ENCODE data around the gene PARVB. TPM values are rescaled to one million over a fixed set of nuclear protein-coding genes. Genes with fewer than 3 reads are reported as not detected.

Gene PARVB
- total and polyA plus RNA-seq, 2 of the 8 experiments (the other 6 are each of a cell fraction or from before 2014, with no cell fraction given), result 14.5 to 18.6 TPM

- H2BK5ac ChIP-seq (ENCODE audit: low read depth, low read length), result no peak overlapping the region
- no peak overlapping the region for H3K56ac ChIP-seq (replicated peaks; ENCODE audit: insufficient read length, low read depth, low read length)
- no peaks in the 10 kb centered on the region for H3K36me3 ChIP-seq (ENCODE audit: control insufficient read depth in 2 of 4, insufficient read depth in 4 of 4, low read length in 3 of 4)
- H3K4me1 ChIP-seq (replicated peaks in 1 of 4; ENCODE audit: control insufficient read depth in 3 of 4, insufficient read depth in 4 of 4, low read length in 3 of 4), result peaks cover 5 to 10% (median 7%) of the 10 kb centered on the region in 4 experiments; a peak in 6 of 7 replicates
- ChIA-PET CTCF (ENCODE audit: partially characterized antibody) (interaction anchor here (0.8 to 1.4 kb wide), 2 partner anchors 12 to 110 kb away, joined by 3 read pairs; no protein-coding TSS in a partner anchor), POLR2A (ENCODE audit: partially characterized antibody) (no interaction called here)
- DNase-seq (ENCODE audit: low read depth in 1 of 2, low spot score in 2 of 2) (no peak), FAIRE-seq (no peak)
- H3K18ac ChIP-seq (ENCODE audit: extremely low read depth, low read length), result no peak overlapping the region
- no peak overlapping the region for H2BK15ac ChIP-seq (ENCODE audit: low read length)
- H2BK20ac ChIP-seq (ENCODE audit: low read length), result no peak overlapping the region
- no peaks in the 10 kb centered on the region; a peak in 1 of 7 replicates for H3K27me3 ChIP-seq (replicated peaks in 1 of 4; ENCODE audit: control insufficient read depth in 3 of 4, extremely low read depth in 1 of 4, insufficient read depth in 3 of 4, low read length in 3 of 4)
- no peak overlapping the region for H3K4me3 ChIP-seq (ENCODE audit: extremely low read depth in 1 of 4, insufficient read depth in 2 of 4, low read depth in 3 of 4, low read length in 4 of 4)
- H2BK120ac ChIP-seq (replicated peaks; ENCODE audit: low read depth, low read length), result no peak overlapping the region
- no peak overlapping the region for H2AFZ ChIP-seq (ENCODE audit: low read length)
- no peak overlapping the region for H4K5ac ChIP-seq (ENCODE audit: insufficient read length, low read depth, low read length)
- H3K4ac ChIP-seq (replicated peaks; ENCODE audit: insufficient read length, low read depth, low read length), result no peak overlapping the region
- no peak overlapping the region for H3K9ac ChIP-seq (replicated peaks in 1 of 4; ENCODE audit: extremely low read depth in 1 of 4, low read depth in 3 of 4, low read length in 3 of 4)
- no peak overlapping the region for H2AK5ac ChIP-seq (ENCODE audit: low read depth, low read length)
- H3K14ac ChIP-seq (ENCODE audit: insufficient read length), result no peak overlapping the region
- no peak overlapping the region for H3K27ac ChIP-seq (ENCODE audit: low read depth, low read length)
- no peak overlapping the region for H3K23ac ChIP-seq (ENCODE audit: insufficient read length)
- H3K9me3 ChIP-seq (ENCODE audit: insufficient read depth in 2 of 2, low read depth in 1 of 2, low read length in 1 of 2), result peaks cover 4 to 10% of the 10 kb centered on the region in 2 experiments
- 96% methylated on average over 3 of the region's 3 CpGs; no CpG with 5 or more reads in 1 of the 2 experiments for WGBS, 2 experiments (ENCODE audit: extremely low coverage in 1 of 2, insufficient coverage in 1 of 2, insufficient read length in 1 of 2, insufficient replicate concordance in 2 of 2, low coverage in 1 of 2, low lambda C conversion rate in 2 of 2, missing lambda C conversion rate in 1 of 2)
- H3K4me2 ChIP-seq (ENCODE audit: insufficient read depth in 1 of 2, low read depth in 2 of 2, low read length in 2 of 2), result no peak overlapping the region
- H4K91ac ChIP-seq (replicated peaks; ENCODE audit: insufficient read length, low read length), result no peak overlapping the region
- no peaks in the 10 kb centered on the region for H3K79me2 ChIP-seq (ENCODE audit: control insufficient read depth in 1 of 2, insufficient read depth in 2 of 2, low read length in 2 of 2)
- H4K20me1 ChIP-seq (replicated peaks in 1 of 2; ENCODE audit: control insufficient read depth in 1 of 2, insufficient read depth in 2 of 2, low read length in 2 of 2), result no peaks in the 10 kb centered on the region
- H3K79me1 ChIP-seq (ENCODE audit: low read depth, low read length), result no peaks in the 10 kb centered on the region; the same call in 1 of the 2 replicates
- H3K23me2 ChIP-seq (ENCODE audit: low read depth, low read length), result 0 out of 2 replicates have a peak, but pooled peaks cover 2% of the 10 kb centered on the region
- no peak overlapping the region; the same call in 1 of the 2 replicates for H4K8ac ChIP-seq (ENCODE audit: extremely low read depth, insufficient read depth, low read length)
- H2BK12ac ChIP-seq (ENCODE audit: low read depth, low read length), result no peak overlapping the region
- TF ChIP-seq MAX (IDR thresholded peaks at IDR 0.05) (no peak), KDM1A (IDR thresholded peaks at IDR 0.05; ENCODE audit: borderline replicate concordance, low read length) (no peak), SP1 (IDR thresholded peaks at IDR 0.05; ENCODE audit: low read depth, low read length) (no peak), HDAC6 (IDR thresholded peaks at IDR 0.05; ENCODE audit: low read depth, low read length) (no peak), TAF1 (IDR thresholded peaks at IDR 0.05; ENCODE audit: low read depth, low read length) (no peak), ATF2 (IDR thresholded peaks at IDR 0.05; ENCODE audit: low read length) (no peak), CTCF (IDR thresholded peaks at IDR 0.05; ENCODE audit: control extremely low read depth in 1 of 3, insufficient read depth in 1 of 3, low read depth in 1 of 3, low read length in 3 of 3) (no peak), CBX5 (IDR thresholded peaks at IDR 0.05; ENCODE audit: low read depth, low read length) (no peak), EP300 (IDR thresholded peaks at IDR 0.05; ENCODE audit: borderline replicate concordance in 1 of 2, low read depth in 2 of 2, low read length in 2 of 2) (no peak)
Observed at GRCh38 chr22:44102856-44103255, 78.8 kb downstream of the PARVB start.
